CD4-positive, alpha-beta memory T cell (primary cell): ENCODE data around the gene GCC2. TPM values are rescaled to one million over a fixed set of nuclear protein-coding genes. Genes with fewer than 3 reads are reported as not detected.

ENCODE experiments used
- CTCF ChIA-PET: fragments of 350-600 bp; sonication (Branson Sonifier 250); formaldehyde crosslinking; loops from one replicate; lab custom pipeline; 2021; ENCODE audit warnings: inconsistent platforms; ENCODE audit not compliant: partially characterized antibody; lab: Charles Lee
- POLR2A ChIA-PET: fragments of 350-600 bp; sonication (Branson Sonifier 250); formaldehyde crosslinking; loops from one replicate; lab custom pipeline; 2021; ENCODE audit not compliant: partially characterized antibody; lab: Charles Lee
- DNase-seq, 5 donors: peaks; one replicate each; pipeline versions ENCODE4 v3.0.0 to v3.0.0-alpha.2; 2020 to 2022; ENCODE audit warnings: mixed read lengths in 1 of 5
- H3K27ac ChIP-seq: one replicate; pipeline ENCODE4 v1.7.0; 2013; ENCODE audit warnings: low read depth, low read length
- H3K27me3 ChIP-seq: 2 replicates; pipeline ENCODE4 v1.7.0; 2013; ENCODE audit warnings: mild to moderate bottlenecking, low read length, moderate library complexity; ENCODE audit not compliant: insufficient read depth
- H3K36me3 ChIP-seq: 2 replicates; pipeline ENCODE4 v1.7.0; 2013; ENCODE audit warnings: mild to moderate bottlenecking, low read length, moderate library complexity; ENCODE audit not compliant: insufficient read depth
- H3K4me1 ChIP-seq: 2 replicates; pipeline ENCODE4 v1.7.0; 2013; ENCODE audit warnings: mild to moderate bottlenecking, low read length, moderate library complexity; ENCODE audit not compliant: insufficient read depth
- H3K4me3 ChIP-seq, 2 donors: one replicate each; pipeline ENCODE4 v1.7.0; 2013; ENCODE audit warnings: low read length in 2 of 2, mild to moderate bottlenecking in 1 of 2
- H3K9me3 ChIP-seq, 2 donors: one replicate each; pipeline ENCODE4 v1.7.0; 2013; ENCODE audit warnings: low read length in 2 of 2, control low read depth in 1 of 2; ENCODE audit not compliant: control insufficient read depth in 1 of 2
- H3K27ac Mint-ChIP-seq, 7 donors: one replicate each; pipeline ENCODE4 v1.8.0; 2020 to 2021; ENCODE audit warnings: mixed read lengths in 7 of 7, mild to moderate bottlenecking in 6 of 7, inconsistent platforms in 3 of 7, moderate library complexity in 3 of 7
- H3K27me3 Mint-ChIP-seq, 2 donors: one replicate each; pipeline ENCODE4 v1.8.0; 2020 to 2021; ENCODE audit warnings: mixed read lengths in 2 of 2
- H3K36me3 Mint-ChIP-seq, 2 donors: one replicate each; pipeline ENCODE4 v1.8.0; 2020 to 2021; ENCODE audit warnings: mixed read lengths in 2 of 2, inconsistent platforms in 1 of 2, mild to moderate bottlenecking in 1 of 2
- H3K4me1 Mint-ChIP-seq, 4 donors: one replicate each; pipeline ENCODE4 v1.8.0; 2020 to 2021; ENCODE audit warnings: mixed read lengths in 4 of 4, mild to moderate bottlenecking in 1 of 4
- H3K4me3 Mint-ChIP-seq, 8 donors: one replicate each; pipeline ENCODE4 v1.8.0; 2020 to 2021; ENCODE audit warnings: mixed read lengths in 8 of 8, mild to moderate bottlenecking in 7 of 8, moderate library complexity in 6 of 8, inconsistent platforms in 3 of 8
- H3K9me3 Mint-ChIP-seq, 8 donors: one replicate each; pipeline ENCODE4 v1.8.0; 2020 to 2021; ENCODE audit warnings: mixed read lengths in 8 of 8, mild to moderate bottlenecking in 5 of 8, inconsistent platforms in 3 of 8, moderate library complexity in 1 of 8
- intact Hi-C: fragments of 100-400 bp; cut with micrococcal nuclease; formaldehyde crosslinking; loops from one replicate; pipeline ENCODE4 v1.15.1; 2023
- polyA plus RNA-seq, 2 donors: library from polyadenylated mRNA; unstranded; fragments of 300-500 nt; fragmentation: Illumina TruSeq; gene quantifications; one replicate each; pipeline ENCODE4 v1.2.3, GENCODE V29; 2021
- total RNA-seq, 2 experiments: library from RNA; stranded (reverse); gene quantifications; one replicate each; pipeline ENCODE4 v1.2.3, GENCODE V29; 2021

The GCC2 gene
- total and polyA plus RNA-seq, 4 experiments from 2014 or later: 13.7 to 232 (median 153) TPM

GRCh38 chr2:108409768-108410167 is 39.2 kb upstream of the GCC2 start:
- H3K4me3 ChIP-seq: no peak overlapping the region
- intact Hi-C loops: no loop called here
- H3K36me3 Mint-ChIP-seq: peaks cover 0 to 2% of the 10 kb centered on the region in 2 donors
- H3K27me3 Mint-ChIP-seq: peaks cover 3 to 18% of the 10 kb centered on the region in 2 donors
- H3K27ac ChIP-seq: no peak overlapping the region
- no peak overlapping the region for H3K4me3 Mint-ChIP-seq
- ChIA-PET CTCF (no interaction called here), POLR2A (no interaction called here)
- H3K9me3 Mint-ChIP-seq: peaks cover 1 to 16% (median 12%) of the 10 kb centered on the region in 8 donors
- no peaks in the 10 kb centered on the region for H3K4me1 ChIP-seq
- no peaks in the 10 kb centered on the region for H3K36me3 ChIP-seq
- H3K4me1 Mint-ChIP-seq: no peaks in the 10 kb centered on the region
- no peak for DNase-seq
- no peaks in the 10 kb centered on the region for H3K27me3 ChIP-seq
- no peaks in the 10 kb centered on the region for H3K9me3 ChIP-seq
- no peak overlapping the region for H3K27ac Mint-ChIP-seq

- H3K27ac Mint-ChIP-seq: no peak overlapping the region
- H3K27me3 ChIP-seq: no peaks in the 10 kb centered on the region
- no peak overlapping the region for H3K4me3 Mint-ChIP-seq
- peaks cover 2 to 18% of the 10 kb centered on the region in 2 donors for H3K27me3 Mint-ChIP-seq
- CTCF ChIA-PET: no interaction called here
- H3K9me3 ChIP-seq: no peaks in the 10 kb centered on the region
- no peak overlapping the region for H3K4me3 ChIP-seq
- DNase-seq: no peak
- POLR2A ChIA-PET: no interaction called here
- intact Hi-C loops: no loop called here
- no peaks in the 10 kb centered on the region for H3K36me3 Mint-ChIP-seq
- no peak overlapping the region for H3K27ac ChIP-seq
- peaks cover 0 to 2% (median 0%) of the 10 kb centered on the region in 8 donors for H3K9me3 Mint-ChIP-seq
- no peaks in the 10 kb centered on the region for H3K36me3 ChIP-seq
- no peaks in the 10 kb centered on the region for H3K4me1 ChIP-seq
- no peaks in the 10 kb centered on the region for H3K4me1 Mint-ChIP-seq
Observed at GRCh38 chr2:108412995-108413710, 35.9 kb upstream of the GCC2 start.

GRCh38 chr2:108413711-108414095 is 35.3 kb upstream of the GCC2 start:
- no peak overlapping the region for H3K27ac ChIP-seq
- no peak for DNase-seq
- POLR2A ChIA-PET: no interaction called here
- no peaks in the 10 kb centered on the region for H3K36me3 Mint-ChIP-seq
- no peak overlapping the region for H3K4me3 Mint-ChIP-seq
- peaks cover 0 to 15% of the 10 kb centered on the region in 2 donors for H3K27me3 Mint-ChIP-seq
- H3K36me3 ChIP-seq: no peaks in the 10 kb centered on the region
- intact Hi-C loops: no loop called here
- peaks cover 0 to 2% (median 0%) of the 10 kb centered on the region in 8 donors for H3K9me3 Mint-ChIP-seq
- no peak overlapping the region for H3K27ac Mint-ChIP-seq
- H3K4me1 ChIP-seq: no peaks in the 10 kb centered on the region
- H3K9me3 ChIP-seq: no peaks in the 10 kb centered on the region
- CTCF ChIA-PET: no interaction called here
- H3K4me1 Mint-ChIP-seq: no peaks in the 10 kb centered on the region
- H3K27me3 ChIP-seq: no peaks in the 10 kb centered on the region
- H3K4me3 ChIP-seq: no peak overlapping the region

- H3K4me1 ChIP-seq: no peaks in the 10 kb centered on the region
- Mint-ChIP-seq H3K27ac (no peak overlapping the region), H3K27me3 (peaks cover 0 to 13% of the 10 kb centered on the region in 2 donors), H3K4me3 (no peak overlapping the region), H3K9me3 (peaks cover 0 to 2% (median 0%) of the 10 kb centered on the region in 8 donors), H3K4me1 (no peaks in the 10 kb centered on the region), H3K36me3 (no peaks in the 10 kb centered on the region)
- no peaks in the 10 kb centered on the region for H3K27me3 ChIP-seq
- no peak overlapping the region for H3K4me3 ChIP-seq
- H3K27ac ChIP-seq: no peak overlapping the region
- ChIA-PET CTCF (no interaction called here), POLR2A (no interaction called here)
- no peaks in the 10 kb centered on the region for H3K36me3 ChIP-seq
- H3K9me3 ChIP-seq: no peaks in the 10 kb centered on the region
- intact Hi-C loops: no loop called here
- no peak for DNase-seq
Observed at GRCh38 chr2:108414256-108414876, 34.6 kb upstream of the GCC2 start.

GRCh38 chr2:108414945-108415344 is 34.1 kb upstream of the GCC2 start:
- H3K9me3 Mint-ChIP-seq: no peaks in the 10 kb centered on the region
- POLR2A ChIA-PET: no interaction called here
- Histone ChIP-seq H3K27me3 (no peaks in the 10 kb centered on the region), H3K4me1 (no peaks in the 10 kb centered on the region), H3K36me3 (no peaks in the 10 kb centered on the region), H3K27ac (no peak overlapping the region), H3K9me3 (no peaks in the 10 kb centered on the region), H3K4me3 (no peak overlapping the region)
- no peak for DNase-seq
- no peak overlapping the region for H3K4me3 Mint-ChIP-seq
- H3K27me3 Mint-ChIP-seq: peaks cover 0 to 10% of the 10 kb centered on the region in 2 donors
- no peak overlapping the region for H3K27ac Mint-ChIP-seq
- H3K36me3 Mint-ChIP-seq: no peaks in the 10 kb centered on the region
- CTCF ChIA-PET: no interaction called here
- no peaks in the 10 kb centered on the region for H3K4me1 Mint-ChIP-seq
- intact Hi-C loops: no loop called here

GRCh38 chr2:108417254-108417653 is 31.8 kb upstream of the GCC2 start:
- H3K4me3 Mint-ChIP-seq: no peak overlapping the region
- Histone ChIP-seq H3K36me3 (no peaks in the 10 kb centered on the region), H3K27me3 (no peaks in the 10 kb centered on the region), H3K27ac (no peak overlapping the region), H3K4me3 (no peak overlapping the region), H3K9me3 (no peaks in the 10 kb centered on the region), H3K4me1 (no peaks in the 10 kb centered on the region)
- peaks cover 0 to 7% of the 10 kb centered on the region in 2 donors for H3K27me3 Mint-ChIP-seq
- H3K4me1 Mint-ChIP-seq: no peaks in the 10 kb centered on the region
- no peaks in the 10 kb centered on the region for H3K9me3 Mint-ChIP-seq
- no peak overlapping the region for H3K27ac Mint-ChIP-seq
- H3K36me3 Mint-ChIP-seq: no peaks in the 10 kb centered on the region
- POLR2A ChIA-PET: no interaction called here
- intact Hi-C loops: loop anchor here (1.0 kb wide), 1 partner anchor 167 kb away; no protein-coding TSS in a partner anchor
- no peak for DNase-seq
- CTCF ChIA-PET: interaction anchor here (1.8 kb wide), 1 partner anchor 167 kb away, joined by 7 read pairs; no protein-coding TSS in a partner anchor

- H3K9me3 ChIP-seq: no peaks in the 10 kb centered on the region
- H3K27ac ChIP-seq: no peak overlapping the region
- H3K27ac Mint-ChIP-seq: no peak overlapping the region
- no peaks in the 10 kb centered on the region for H3K9me3 Mint-ChIP-seq
- H3K4me3 ChIP-seq: no peak overlapping the region
- H3K27me3 Mint-ChIP-seq: peaks cover 4 to 16% of the 10 kb centered on the region in 2 donors
- CTCF ChIA-PET: interaction anchor here (1.1 to 1.8 kb wide), 2 partner anchors 166 to 168 kb away, joined by 4 to 7 read pairs; no protein-coding TSS in a partner anchor
- H3K36me3 Mint-ChIP-seq: no peaks in the 10 kb centered on the region
- H3K27me3 ChIP-seq: no peaks in the 10 kb centered on the region
- intact Hi-C loops: no loop called here
- H3K4me3 Mint-ChIP-seq: no peak overlapping the region
- no peaks in the 10 kb centered on the region for H3K4me1 ChIP-seq
- no peak for DNase-seq
- H3K4me1 Mint-ChIP-seq: no peaks in the 10 kb centered on the region
- no peaks in the 10 kb centered on the region for H3K36me3 ChIP-seq
- POLR2A ChIA-PET: no interaction called here
Observed at GRCh38 chr2:108418416-108418815, 30.6 kb upstream of the GCC2 start.
